Heart left ventricle (tissue), 16 donors: Measurements from ENCODE around the gene CUBN. TPM values are rescaled to one million over a fixed set of nuclear protein-coding genes. Genes with fewer than 3 reads are reported as not detected.

Experiments used
- ATAC-seq, 4 donors: fragments of 200-7000 bp; cut with Tn5 transposase; one replicate each; pipeline ENCODE4 v1.9.1; 2020 to 2022; ENCODE audit warnings: moderate library complexity in 4 of 4, mild to moderate bottlenecking in 3 of 4, moderate number of reproducible peaks in 1 of 4
- DNase-seq, 5 donors: peaks; one replicate each; pipeline ENCODE4 v3.0.0-alpha.2; 2020
- H3K27ac ChIP-seq, 12 donors: fragments of 200-600 bp; sonication (generic) in 4 of 12; one replicate each; pipeline versions ENCODE4 v1.5.0 to v1.8.0; 2016 to 2022; ENCODE audit warnings: mild to moderate bottlenecking in 2 of 12
- H3K27me3 ChIP-seq, 9 donors: fragments of 200-600 bp; sonication (generic) in 2 of 9; one replicate each; pipeline versions ENCODE4 v1.5.1 to v1.8.0; 2016 to 2022; ENCODE audit warnings: mild to moderate bottlenecking in 3 of 9
- H3K36me3 ChIP-seq, 9 donors: fragments of 200-600 bp; sonication (generic) in 2 of 9; one replicate each; pipeline versions ENCODE4 v1.5.0 to v1.8.0; 2018 to 2022; ENCODE audit warnings: mild to moderate bottlenecking in 2 of 9
- H3K4me1 ChIP-seq, 12 donors: fragments of 200-600 bp; sonication (generic) in 4 of 12; one replicate each; pipeline versions ENCODE4 v1.5.0 to v1.8.0; 2016 to 2022; ENCODE audit warnings: mild to moderate bottlenecking in 3 of 12
- H3K4me3 ChIP-seq, 12 donors: fragments of 200-600 bp; sonication (generic) in 4 of 12; one replicate each; pipeline versions ENCODE4 v1.5.0 to v1.8.0; 2017 to 2022; ENCODE audit warnings: mild to moderate bottlenecking in 9 of 12, moderate library complexity in 4 of 12
- H3K9me3 ChIP-seq, 12 donors: fragments of 200-600 bp; sonication (generic) in 4 of 12; one replicate each; pipeline versions ENCODE4 v1.5.0 to v1.8.0; 2016 to 2022; ENCODE audit warnings: mild to moderate bottlenecking in 1 of 12
- POLR2A ChIP-seq, 2 donors: fragments of 450-650 bp; IDR thresholded peaks; one replicate each; pipeline ENCODE4 v1.6.1; 2017; ENCODE audit warnings: antibody characterized with exemption in 2 of 2, mild to moderate bottlenecking in 2 of 2, moderate library complexity in 2 of 2
- WGBS, 4 donors: extraction: QIAGEN DNeasy Blood & Tissue Kit in 2 of 4; methylation state at CpG; one replicate each; pipeline versions ENCODE4 v1.1.5 to v1.1.7; 2013 to 2018; 5-methylcytosine and 5-hydroxymethylcytosine counted together
- intact Hi-C, 10 donors: fragments of 100-400 bp; cut with DNase I; formaldehyde crosslinking; loops; one replicate each; pipeline versions ENCODE4 v1.11.1 to v1.14.2; 2022
- polyA plus RNA-seq, 2 donors: library from polyadenylated mRNA; stranded (reverse); fragments of 200-250 nt; gene quantifications; one replicate each; pipeline ENCODE4 v1.2.3, GENCODE V29; 2013
- total RNA-seq, 9 donors: library from RNA; depleted of rRNA in 2 of 9; stranded (reverse); fragments of >200 nt in 2 of 9; fragmentation: NEBNext Ultra II Directional in 3 of 9; extraction: Animal tissue kit (Norgen Biotek cat#: 25700) in 3 of 9; gene quantifications; one replicate each; pipeline versions ENCODE4 v1.1.0 to v1.2.4, GENCODE V29; 2016 to 2023
- TF ChIP-seq, protein P1 (sequence below), 12 donors: fragments of 200-600 bp; sonication (generic) in 4 of 12; IDR thresholded peaks; one replicate each; pipeline versions ENCODE4 v1.5.0 to v1.8.0; 2018 to 2022; ENCODE audit warnings: antibody characterized with exemption in 12 of 12, mild to moderate bottlenecking in 5 of 12
- donor health status: ischemic (EF 13 %, LVEDD 7.1; RV severe dilation, severe dysfunction).
- donor health status: healthy with polysubstance abuse.
- donor health status: DM: no; HTN: yes; CAD: no.
- donor health status: DM: no; HTN: no; CAD: no.
- donor health status: ischemic (EF 25% LVEDD 6.9; RV normal size, moderate dysfunction).
- donor health status: ischemic (EF 25% LVEDD 5.7; RV mildly dilated, moderate dysfunction).
- donor health status: healthy.
- donor health status: DM: yes; HTN: yes; CAD: no.
- donor health status: ischemic (EF 35%, LVEDD 5.7; RV mildly dilated, moderate dysfunction).
- donor health status: nonischemic (EF 11% LVEDD 7.7; RV severe dilation, severe dysfunction).
- donor health status: DM: yes; HTN: yes; CAD: no.
- donor health status: PGD.
- donor health status: ischemic (EF 29% LVEDD 5.4; RV normal size, mild dysfunction).
- donor health status: nonischemic (EF 23%, LVEDD 6.1; RV moderate dilation, normal function).

CUBN gene
- total and polyA plus RNA-seq, 11 donors = 0.07 to 1.5 (median 0.44) TPM

DNA sequence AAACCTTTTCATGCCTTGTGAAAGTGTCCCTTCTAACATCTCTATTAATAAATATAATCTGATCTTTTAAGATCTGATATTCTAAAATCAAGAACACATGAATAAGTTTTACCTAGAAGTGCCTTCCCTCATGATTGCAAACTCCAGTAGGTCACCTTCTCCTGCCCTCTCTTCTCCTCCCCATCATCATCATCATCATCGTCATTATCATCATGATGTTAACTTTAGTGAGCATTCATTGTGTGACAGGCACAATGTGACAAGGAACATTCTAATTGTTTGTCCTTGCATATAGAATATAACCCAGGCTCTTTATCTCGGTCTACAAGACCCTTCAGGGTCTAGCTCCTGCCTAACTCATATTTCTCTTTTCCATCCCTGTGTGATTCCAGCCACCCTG lies 51.7 kb downstream of the CUBN start:
- peaks cover 0 to 34% (median 4%) of the 10 kb centered on the region in 12 donors for H3K4me1 ChIP-seq
- H3K4me3 ChIP-seq = no peak overlapping the region
- no peak overlapping the region for H3K27ac ChIP-seq
- no peaks in the 10 kb centered on the region for H3K36me3 ChIP-seq
- no peak for ATAC-seq
- DNase-seq = no peak
- TF ChIP-seq POLR2A (IDR thresholded peaks at IDR 0.05) = no peak
- TF ChIP-seq, protein P1, sequence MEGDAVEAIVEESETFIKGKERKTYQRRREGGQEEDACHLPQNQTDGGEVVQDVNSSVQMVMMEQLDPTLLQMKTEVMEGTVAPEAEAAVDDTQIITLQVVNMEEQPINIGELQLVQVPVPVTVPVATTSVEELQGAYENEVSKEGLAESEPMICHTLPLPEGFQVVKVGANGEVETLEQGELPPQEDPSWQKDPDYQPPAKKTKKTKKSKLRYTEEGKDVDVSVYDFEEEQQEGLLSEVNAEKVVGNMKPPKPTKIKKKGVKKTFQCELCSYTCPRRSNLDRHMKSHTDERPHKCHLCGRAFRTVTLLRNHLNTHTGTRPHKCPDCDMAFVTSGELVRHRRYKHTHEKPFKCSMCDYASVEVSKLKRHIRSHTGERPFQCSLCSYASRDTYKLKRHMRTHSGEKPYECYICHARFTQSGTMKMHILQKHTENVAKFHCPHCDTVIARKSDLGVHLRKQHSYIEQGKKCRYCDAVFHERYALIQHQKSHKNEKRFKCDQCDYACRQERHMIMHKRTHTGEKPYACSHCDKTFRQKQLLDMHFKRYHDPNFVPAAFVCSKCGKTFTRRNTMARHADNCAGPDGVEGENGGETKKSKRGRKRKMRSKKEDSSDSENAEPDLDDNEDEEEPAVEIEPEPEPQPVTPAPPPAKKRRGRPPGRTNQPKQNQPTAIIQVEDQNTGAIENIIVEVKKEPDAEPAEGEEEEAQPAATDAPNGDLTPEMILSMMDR (IDR thresholded peaks at IDR 0.05) = no peak
- WGBS, 4 donors = 95 to 97% (median 97%) methylated on average over 2 of the region's 2 CpGs
- H3K9me3 ChIP-seq = no peaks in the 10 kb centered on the region
- intact Hi-C loops = no loop called here
- no peaks in the 10 kb centered on the region for H3K27me3 ChIP-seq

DNA sequence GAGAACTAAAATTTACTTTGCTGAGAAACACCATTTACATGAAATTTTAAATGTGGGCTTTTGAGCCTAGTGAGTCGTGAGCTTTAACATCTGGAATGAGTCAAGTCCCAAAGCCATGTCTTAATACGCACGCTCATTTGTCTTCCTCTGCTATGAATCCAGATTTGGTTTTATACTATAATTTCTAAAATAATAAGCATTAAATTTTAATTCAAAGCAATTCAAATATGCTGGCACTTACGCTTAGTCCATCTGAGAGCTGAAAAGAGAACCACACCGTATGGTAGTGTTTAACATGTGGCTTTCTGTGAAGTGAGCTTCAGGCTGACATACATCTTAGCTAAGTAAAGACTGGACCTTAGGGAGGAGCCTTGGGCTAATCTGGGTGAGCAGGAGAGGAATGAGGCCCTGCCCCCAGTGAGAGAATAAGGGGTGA lies 52.2 kb downstream of the CUBN start:
- Histone ChIP-seq H3K9me3 (no peaks in the 10 kb centered on the region), H3K36me3 (no peaks in the 10 kb centered on the region), H3K4me1 (peaks cover 0 to 34% (median 4%) of the 10 kb centered on the region in 12 donors), H3K4me3 (no peak overlapping the region), H3K27me3 (no peaks in the 10 kb centered on the region), H3K27ac (peak overlapping the region in 1 of 12 donors; percentile 79)
- intact Hi-C loops = no loop called here
- WGBS, 4 donors = 79 to 94% (median 89%) methylated on average over 5 of the region's 5 CpGs
- DNase-seq (no peak), ATAC-seq (no peak)
- no peak for TF ChIP-seq POLR2A (IDR thresholded peaks at IDR 0.05)
- TF ChIP-seq, protein P1 (IDR thresholded peaks at IDR 0.05) = no peak

DNA sequence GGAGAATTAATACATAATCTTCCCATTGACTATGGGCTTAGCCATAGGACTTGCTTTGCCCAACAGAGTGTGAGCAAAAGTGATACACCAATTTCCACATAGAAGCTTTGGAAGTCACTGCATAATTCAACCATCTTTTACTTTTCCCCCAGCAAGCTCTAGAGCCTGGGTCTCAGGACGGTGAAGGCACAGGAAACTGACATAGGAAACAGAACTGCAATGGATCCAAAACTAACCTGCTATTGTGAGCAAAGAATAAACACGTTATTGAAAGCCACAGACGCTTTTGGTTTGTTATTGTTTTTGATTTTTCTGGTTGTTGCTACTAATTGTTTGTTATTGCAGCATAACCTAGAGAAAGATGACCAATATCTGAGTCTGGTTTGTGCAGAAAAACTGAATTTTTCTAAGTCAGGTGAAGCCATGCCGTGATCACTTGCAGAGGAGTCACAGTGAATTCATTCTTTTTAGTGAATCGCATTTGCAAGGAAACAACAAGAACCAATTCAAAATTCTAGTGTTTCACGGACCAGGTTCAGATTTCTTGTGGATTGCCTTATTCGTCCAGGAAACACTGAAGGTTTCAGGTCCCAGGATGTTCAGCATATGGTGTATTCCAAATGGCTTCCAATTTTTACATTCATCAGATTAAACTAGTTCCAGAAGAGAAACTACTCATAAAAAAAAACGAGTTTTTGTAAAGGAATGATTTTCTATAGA lies 52.8 kb downstream of the CUBN start:
- intact Hi-C loops = no loop called here
- Histone ChIP-seq H3K27me3 (no peaks in the 10 kb centered on the region), H3K27ac (peak overlapping the region in 3 of 12 donors; percentile 27 to 79 (median 50)), H3K4me3 (no peak overlapping the region), H3K36me3 (no peaks in the 10 kb centered on the region), H3K4me1 (peaks cover 0 to 34% (median 4%) of the 10 kb centered on the region in 12 donors), H3K9me3 (no peaks in the 10 kb centered on the region)
- no peak for ATAC-seq
- DNase-seq = no peak
- no peak for TF ChIP-seq POLR2A (IDR thresholded peaks at IDR 0.05)
- WGBS, 4 donors = 70 to 76% (median 74%) methylated on average over 8 of the region's 8 CpGs

DNA sequence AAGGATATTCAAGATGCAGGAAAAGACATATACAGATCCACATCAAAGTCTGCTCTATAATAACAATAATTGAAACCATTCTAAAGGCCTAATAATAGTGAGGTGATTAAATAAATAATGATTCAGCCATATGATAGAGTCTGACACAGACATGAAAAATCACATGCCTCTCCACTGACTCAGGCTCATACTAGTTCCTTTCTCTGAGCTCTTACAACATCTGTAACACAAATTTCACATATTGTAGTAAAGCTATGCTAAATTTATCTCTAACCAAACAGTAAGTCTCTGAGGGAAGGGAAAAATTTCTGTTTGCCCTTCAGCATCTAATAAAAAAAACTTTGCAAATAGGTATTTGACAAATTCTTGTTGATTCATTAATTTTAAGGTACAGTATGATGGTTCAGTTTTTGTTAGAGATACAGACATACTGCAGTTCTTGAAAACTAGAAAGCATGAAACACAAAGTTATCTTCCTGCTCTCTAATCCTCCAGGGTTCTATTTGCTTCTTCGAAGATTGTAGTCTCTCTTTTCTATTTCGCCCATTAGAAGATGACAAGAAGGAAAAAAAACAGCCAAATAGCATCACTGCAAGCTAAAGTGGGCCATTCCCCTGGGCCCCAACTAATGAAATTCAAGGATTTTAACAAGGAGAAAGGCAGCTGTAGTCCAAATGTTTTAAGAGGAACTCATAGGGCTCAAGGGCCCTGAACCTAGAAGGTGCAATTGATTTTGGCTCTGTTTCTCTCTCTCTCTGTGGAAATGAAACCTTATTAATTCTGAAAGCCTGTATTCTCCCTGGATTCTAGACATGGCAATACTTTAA lies 53.9 kb downstream of the CUBN start:
- Histone ChIP-seq H3K27me3 (no peaks in the 10 kb centered on the region), H3K4me1 (peaks cover 0 to 34% (median 4%) of the 10 kb centered on the region in 12 donors), H3K9me3 (no peaks in the 10 kb centered on the region), H3K27ac (peak overlapping the region in 8 of 12 donors; percentile 1 to 79 (median 36)), H3K36me3 (no peaks in the 10 kb centered on the region), H3K4me3 (no peak overlapping the region)
- intact Hi-C loops = no loop called here
- TF ChIP-seq POLR2A (IDR thresholded peaks at IDR 0.05) = no peak
- TF ChIP-seq, protein P1 (IDR thresholded peaks at IDR 0.05) = no peak
- 62 to 78% (median 75%) methylated on average over 2 of the region's 2 CpGs for WGBS, 4 donors
- ATAC-seq = peak in 3 of 4 donors; percentile 69 to 94 (median 75)
- peak in 1 of 5 donors; percentile 33 for DNase-seq
